Mesendoderm (in vitro differentiated cells): ENCODE data around the gene EGF.

Source experiments
- DNase-seq: peaks from one replicate; pipeline ENCODE4 v3.0.0; 2013
- H2AK5ac ChIP-seq: 2 replicates; pipeline ENCODE4 v1.6.1; 2013; ENCODE audit warnings: low read length, inconsistent platforms
- H2BK120ac ChIP-seq: 2 replicates; pipeline ENCODE4 v1.6.1; 2013; ENCODE audit warnings: low read depth, mild to moderate bottlenecking, low read length, moderate library complexity, mixed read lengths
- H2BK15ac ChIP-seq: replicated peaks from 2 replicates; pipeline ENCODE4 v1.6.1; 2013; ENCODE audit warnings: low read depth, mild to moderate bottlenecking, moderate library complexity
- H2BK5ac ChIP-seq: 2 replicates; pipeline ENCODE4 v1.6.1; 2013; ENCODE audit warnings: low read length, inconsistent platforms
- H3K18ac ChIP-seq: 2 replicates; pipeline ENCODE4 v1.6.1; 2013; ENCODE audit warnings: mild to moderate bottlenecking, low read length, mixed read lengths
- H3K23ac ChIP-seq: one replicate; pipeline ENCODE4 v1.6.1; 2013; ENCODE audit warnings: low read length
- H3K27ac ChIP-seq: 2 replicates; pipeline ENCODE4 v1.5.1; 2013; ENCODE audit warnings: low read depth, mild to moderate bottlenecking, inconsistent platforms, low read length, moderate library complexity
- H3K27me3 ChIP-seq: 2 replicates; pipeline ENCODE4 v1.6.1; 2013; ENCODE audit warnings: low read length, control low read depth, mild to moderate bottlenecking, inconsistent platforms; ENCODE audit not compliant: insufficient read depth, poor library complexity
- H3K36me3 ChIP-seq: 2 replicates; pipeline ENCODE4 v1.6.1; 2013; ENCODE audit warnings: low read length, inconsistent platforms; ENCODE audit not compliant: control insufficient read depth, insufficient read depth
- H3K4ac ChIP-seq: one replicate; pipeline ENCODE4 v1.6.1; 2013; ENCODE audit warnings: low read depth, mild to moderate bottlenecking, low read length, moderate library complexity
- H3K4me1 ChIP-seq: 2 replicates; pipeline ENCODE4 v1.6.1; 2013; ENCODE audit warnings: low read depth, low read length, inconsistent platforms; ENCODE audit not compliant: control insufficient read depth
- H3K4me2 ChIP-seq: 2 replicates; pipeline ENCODE4 v1.6.1; 2013; ENCODE audit warnings: low read length
- H3K4me3 ChIP-seq: 2 replicates; pipeline ENCODE4 v1.5.1; 2013; ENCODE audit warnings: mild to moderate bottlenecking, low read length
- H3K56ac ChIP-seq: one replicate; pipeline ENCODE4 v1.6.1; 2013; ENCODE audit warnings: low read length
- H3K79me1 ChIP-seq: 2 replicates; pipeline ENCODE4 v1.6.1; 2013; ENCODE audit warnings: low read length, inconsistent platforms
- H3K79me2 ChIP-seq: 2 replicates; pipeline ENCODE4 v1.6.1; 2013; ENCODE audit warnings: mild to moderate bottlenecking, low read length; ENCODE audit not compliant: control insufficient read depth, insufficient read depth
- H3K9ac ChIP-seq: 2 replicates; pipeline ENCODE4 v1.6.1; 2013; ENCODE audit warnings: low read length, inconsistent platforms
- H4K5ac ChIP-seq: one replicate; pipeline ENCODE4 v1.6.1; 2013; ENCODE audit warnings: low read length
- H4K8ac ChIP-seq: one replicate; pipeline ENCODE4 v1.6.1; 2013; ENCODE audit warnings: low read depth, mild to moderate bottlenecking, control low read depth, low read length, moderate library complexity
- WGBS: extraction: QIAGEN DNeasy Blood & Tissue Kit; methylation state at CpG from one replicate; pipeline ENCODE4 v1.1.7; 2013; ENCODE audit warnings: low lambda C conversion rate, missing lambda C conversion rate; ENCODE audit not compliant: insufficient coverage; ENCODE audit errors: extremely low coverage; 5-methylcytosine and 5-hydroxymethylcytosine counted together

EGF gene

GRCh38 chr4:110003401-110004187, 90.9 kb downstream of the EGF start:
- H3K79me2 ChIP-seq: no peaks in the 10 kb centered on the region
- H2AK5ac ChIP-seq: no peak overlapping the region
- no peaks in the 10 kb centered on the region for H3K27me3 ChIP-seq
- H2BK120ac ChIP-seq: no peak overlapping the region
- H3K4me3 ChIP-seq: no peak overlapping the region
- H3K27ac ChIP-seq: no peak overlapping the region
- WGBS: no CpG with 5 or more reads among the region's 6 CpGs
- no peaks in the 10 kb centered on the region for H3K79me1 ChIP-seq
- no peak overlapping the region for H3K4me2 ChIP-seq
- H3K4me1 ChIP-seq: no peaks in the 10 kb centered on the region
- no peak overlapping the region for H3K56ac ChIP-seq
- H4K5ac ChIP-seq: no peak overlapping the region
- H2BK15ac ChIP-seq: no peak overlapping the region
- H2BK5ac ChIP-seq: no peak overlapping the region
- no peak for DNase-seq
- H3K9ac ChIP-seq: no peak overlapping the region
- H3K36me3 ChIP-seq: no peaks in the 10 kb centered on the region
- no peak overlapping the region for H3K18ac ChIP-seq
- no peak overlapping the region for H4K8ac ChIP-seq
- H3K23ac ChIP-seq: no peak overlapping the region
- H3K4ac ChIP-seq: no peak overlapping the region

GRCh38 chr4:110004556-110004955, 91.9 kb downstream of the EGF start:
- no peaks in the 10 kb centered on the region for H3K4me1 ChIP-seq
- no peaks in the 10 kb centered on the region for H3K79me1 ChIP-seq
- H3K18ac ChIP-seq: no peak overlapping the region
- H4K5ac ChIP-seq: no peak overlapping the region
- H2BK120ac ChIP-seq: no peak overlapping the region
- no peak overlapping the region for H3K27ac ChIP-seq
- H3K27me3 ChIP-seq: no peaks in the 10 kb centered on the region
- H2BK15ac ChIP-seq: no peak overlapping the region
- WGBS: no CpG with 5 or more reads among the region's 1 CpG
- no peak overlapping the region for H2BK5ac ChIP-seq
- H3K4me3 ChIP-seq: no peak overlapping the region
- H2AK5ac ChIP-seq: no peak overlapping the region
- H3K36me3 ChIP-seq: no peaks in the 10 kb centered on the region
- DNase-seq: no peak
- H4K8ac ChIP-seq: no peak overlapping the region
- no peak overlapping the region for H3K9ac ChIP-seq
- no peak overlapping the region for H3K4ac ChIP-seq
- no peak overlapping the region for H3K23ac ChIP-seq
- H3K56ac ChIP-seq: no peak overlapping the region
- H3K79me2 ChIP-seq: no peaks in the 10 kb centered on the region
- no peak overlapping the region for H3K4me2 ChIP-seq

- no peak overlapping the region for H3K56ac ChIP-seq
- H3K4me3 ChIP-seq: no peak overlapping the region
- no peaks in the 10 kb centered on the region for H3K79me1 ChIP-seq
- H2BK5ac ChIP-seq: no peak overlapping the region
- no CpG with 5 or more reads among the region's 1 CpG for WGBS
- H3K9ac ChIP-seq: no peak overlapping the region
- no peaks in the 10 kb centered on the region for H3K36me3 ChIP-seq
- DNase-seq: peak; percentile 62
- H3K4me1 ChIP-seq: no peaks in the 10 kb centered on the region
- H2AK5ac ChIP-seq: no peak overlapping the region
- H3K18ac ChIP-seq: no peak overlapping the region
- no peak overlapping the region for H3K4ac ChIP-seq
- no peaks in the 10 kb centered on the region for H3K79me2 ChIP-seq
- no peak overlapping the region for H3K23ac ChIP-seq
- no peak overlapping the region for H4K5ac ChIP-seq
- H3K4me2 ChIP-seq: no peak overlapping the region
- H3K27me3 ChIP-seq: no peaks in the 10 kb centered on the region
- H4K8ac ChIP-seq: no peak overlapping the region
- no peak overlapping the region for H2BK120ac ChIP-seq
- H2BK15ac ChIP-seq: no peak overlapping the region
- no peak overlapping the region for H3K27ac ChIP-seq
Measured at GRCh38 chr4:110005461-110006056, 92.9 kb downstream of the EGF start.

- no peak for DNase-seq
- Histone ChIP-seq H4K5ac (no peak overlapping the region), H3K79me1 (no peaks in the 10 kb centered on the region), H2AK5ac (no peak overlapping the region), H4K8ac (no peak overlapping the region), H2BK15ac (no peak overlapping the region), H3K4ac (no peak overlapping the region), H3K36me3 (no peaks in the 10 kb centered on the region), H3K9ac (no peak overlapping the region), H3K27ac (no peak overlapping the region), H3K23ac (no peak overlapping the region), H2BK120ac (no peak overlapping the region), H3K18ac (no peak overlapping the region), H2BK5ac (no peak overlapping the region), H3K79me2 (no peaks in the 10 kb centered on the region), H3K56ac (no peak overlapping the region), H3K4me1 (no peaks in the 10 kb centered on the region), H3K4me3 (no peak overlapping the region), H3K4me2 (no peak overlapping the region), H3K27me3 (no peaks in the 10 kb centered on the region)
- no CpG with 5 or more reads among the region's 3 CpGs for WGBS
Measured at GRCh38 chr4:110007217-110007616, 94.5 kb downstream of the EGF start.

- H3K23ac ChIP-seq: no peak overlapping the region
- no peak overlapping the region for H4K5ac ChIP-seq
- no peak overlapping the region for H2BK120ac ChIP-seq
- H4K8ac ChIP-seq: no peak overlapping the region
- H3K27ac ChIP-seq: no peak overlapping the region
- H3K36me3 ChIP-seq: no peaks in the 10 kb centered on the region
- no peak overlapping the region for H3K4me2 ChIP-seq
- no peak overlapping the region for H3K9ac ChIP-seq
- no peak overlapping the region for H3K56ac ChIP-seq
- H2AK5ac ChIP-seq: no peak overlapping the region
- H3K79me1 ChIP-seq: no peaks in the 10 kb centered on the region
- no peaks in the 10 kb centered on the region for H3K27me3 ChIP-seq
- WGBS: no CpG with 5 or more reads among the region's 2 CpGs
- H3K18ac ChIP-seq: no peak overlapping the region
- H2BK15ac ChIP-seq: no peak overlapping the region
- no peaks in the 10 kb centered on the region for H3K4me1 ChIP-seq
- no peak for DNase-seq
- H3K4ac ChIP-seq: no peak overlapping the region
- no peaks in the 10 kb centered on the region for H3K79me2 ChIP-seq
- H2BK5ac ChIP-seq: no peak overlapping the region
- no peak overlapping the region for H3K4me3 ChIP-seq
Measured at GRCh38 chr4:110008540-110008939, 95.9 kb downstream of the EGF start.
